ENCODE measurements around the gene ACTN3.

GRCh38 chr11:66603072-66603471 is 56.4 kb downstream of the ACTN3 start:
- no peak for TF ChIP-seq CTCF (IDR thresholded peaks at IDR 0.05)
- TF ChIP-seq POLR2A (IDR thresholded peaks at IDR 0.05) = no peak

All from body of pancreas (tissue), 4 donors.